GM18909 (cell line): ENCODE measurements around the gene SYNJ2.

ENCODE experiments used
- ATAC-seq: cut with Tn5 transposase; IDR thresholded peaks from one replicate; pipeline ENCODE4 v1.9.1; 2021; ENCODE audit warnings: mild to moderate bottlenecking; ENCODE audit not compliant: unreplicated experiment, poor library complexity

The SYNJ2 gene

GRCh38 chr6:158024566-158025297 is 43.1 kb downstream of the SYNJ2 start:
- ATAC-seq = no peak

- ATAC-seq = peak; percentile 83
Measured at GRCh38 chr6:158026054-158026900, 44.6 kb downstream of the SYNJ2 start.

- no peak for ATAC-seq
Measured at GRCh38 chr6:158026901-158027589, 45.4 kb downstream of the SYNJ2 start.

GRCh38 chr6:158027590-158028285 is 46.1 kb downstream of the SYNJ2 start:
- ATAC-seq = no peak

GRCh38 chr6:158028421-158028820 is 46.8 kb downstream of the SYNJ2 start:
- ATAC-seq = no peak

GRCh38 chr6:158028876-158029275 is 47.2 kb downstream of the SYNJ2 start:
- ATAC-seq = no peak

- no peak for ATAC-seq
Measured at GRCh38 chr6:158029668-158030230, 48.1 kb downstream of the SYNJ2 start.

DNA sequence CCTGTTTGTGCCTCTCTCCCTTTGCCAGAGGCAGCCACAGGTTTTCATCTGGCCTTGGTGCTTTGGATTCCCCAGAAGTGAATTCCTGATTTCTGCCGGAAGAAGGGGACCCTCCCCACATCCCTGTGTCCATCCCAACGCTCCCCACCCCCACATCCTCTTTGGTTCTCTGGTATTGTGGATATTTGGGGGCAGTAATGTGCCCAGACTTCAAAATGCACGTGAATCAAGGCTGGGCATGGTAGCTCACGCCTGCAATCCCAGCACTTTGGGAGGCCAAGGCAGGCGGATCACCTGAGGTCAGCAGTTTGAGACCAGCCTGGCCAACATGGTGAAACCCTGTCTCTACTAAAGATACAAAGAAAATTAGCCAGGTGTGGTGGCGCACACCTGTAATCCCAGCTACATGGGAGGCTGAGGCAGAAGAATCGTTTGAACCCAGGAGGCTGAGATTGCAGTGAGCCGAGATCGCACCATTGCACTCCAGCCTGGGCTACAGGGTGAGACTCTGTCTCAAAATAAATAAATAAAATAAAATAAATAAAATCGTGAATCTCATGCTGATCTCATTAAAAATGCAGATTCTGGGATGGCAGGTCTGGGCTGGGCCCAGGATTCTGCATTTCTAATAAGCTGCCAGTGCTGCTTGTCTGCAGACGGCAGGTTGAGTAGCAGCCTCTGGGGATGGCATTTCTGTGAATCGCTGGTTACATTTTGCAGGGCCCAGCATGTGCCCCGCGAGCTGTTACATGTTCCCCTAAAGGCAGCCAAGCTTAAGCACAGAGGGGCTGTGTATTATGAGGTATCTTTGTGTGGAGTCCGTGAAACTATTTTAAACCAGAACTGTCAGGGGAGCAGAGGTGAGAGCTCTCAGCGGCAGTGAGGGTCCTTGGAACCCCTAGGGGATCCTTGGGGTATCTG is 49.0 kb downstream of the SYNJ2 start:
- peak; percentile 0 for ATAC-seq

- peak; percentile 64 for ATAC-seq
Measured at GRCh38 chr6:158031381-158032353, 50.0 kb downstream of the SYNJ2 start.

GRCh38 chr6:158032354-158032733 is 50.7 kb downstream of the SYNJ2 start:
- ATAC-seq = no peak

DNA sequence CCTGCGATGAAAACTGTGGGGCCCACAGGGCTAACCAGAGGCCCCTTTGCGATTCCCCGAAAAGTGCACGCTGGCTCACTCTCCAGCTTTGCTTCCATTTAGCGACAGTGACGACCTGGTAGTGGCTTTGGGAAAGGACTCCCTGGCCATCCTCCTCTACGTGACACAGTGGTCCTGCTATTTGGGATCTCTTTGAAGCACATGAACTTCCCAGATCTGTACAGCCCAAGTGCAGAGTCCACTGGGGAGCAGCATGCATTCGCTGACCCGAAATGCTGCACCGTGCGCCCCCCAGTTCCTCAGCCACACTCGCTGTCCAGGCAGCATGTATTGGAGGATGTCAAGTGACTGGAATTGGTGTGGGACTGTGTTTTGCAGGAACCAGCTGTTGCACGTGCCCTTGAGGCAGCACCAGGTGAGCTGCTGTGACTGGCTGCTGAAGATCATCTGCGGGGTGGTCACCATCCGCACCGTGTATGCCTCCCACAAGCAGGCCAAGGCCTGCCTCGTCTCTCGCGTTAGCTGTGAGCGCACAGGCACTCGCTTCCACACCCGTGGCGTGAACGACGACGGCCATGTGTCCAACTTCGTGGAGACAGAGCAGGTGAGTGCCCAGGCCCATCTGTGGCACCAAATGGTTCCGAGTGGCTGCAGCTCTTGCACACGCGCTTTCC is 51.6 kb downstream of the SYNJ2 start:
- ATAC-seq = no peak

DNA sequence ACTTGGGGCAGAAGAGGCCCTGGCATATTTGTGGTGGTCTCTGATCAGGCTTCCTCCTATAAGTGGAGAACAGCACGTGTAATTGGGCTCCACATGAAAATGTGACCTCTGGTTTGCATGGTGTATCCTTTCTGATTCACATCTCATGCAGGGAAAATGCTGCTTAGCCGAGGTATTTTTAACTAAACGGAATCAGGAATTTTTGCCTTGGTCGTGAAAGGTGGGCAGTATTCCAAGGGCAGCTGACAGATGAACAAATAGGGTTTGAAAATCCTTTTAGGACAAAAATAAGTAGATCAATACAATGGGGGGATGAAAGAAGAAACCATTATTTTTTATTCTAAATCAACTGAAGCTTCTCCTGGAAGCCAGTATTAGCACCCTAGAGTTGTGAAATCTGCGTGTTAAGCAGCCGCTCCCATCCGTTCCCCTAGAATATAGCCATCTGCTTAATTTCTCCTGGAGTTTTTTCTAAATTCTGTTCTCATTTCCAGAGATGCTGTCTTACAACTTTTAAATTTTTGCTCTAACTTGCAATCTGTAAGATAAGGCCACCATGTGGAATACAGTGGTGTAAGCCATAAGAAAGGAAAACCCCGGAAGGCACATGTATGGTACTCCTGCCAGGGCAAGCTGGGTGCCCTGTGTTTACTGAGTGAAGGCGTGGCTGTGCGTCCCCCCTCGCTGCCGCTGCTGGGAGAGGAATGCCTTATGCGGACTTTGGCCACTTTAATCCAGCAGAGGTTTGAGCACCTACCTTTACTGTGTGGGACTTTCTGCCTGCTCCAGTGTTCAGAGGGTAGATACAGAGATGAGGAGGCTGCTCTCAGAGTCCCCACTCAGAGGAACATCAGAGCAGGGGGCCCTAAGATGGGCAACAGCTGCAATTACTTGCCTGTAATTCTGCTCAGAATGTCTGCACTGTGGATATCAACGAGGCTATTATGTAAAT is 52.4 kb downstream of the SYNJ2 start:
- ATAC-seq = no peak

DNA sequence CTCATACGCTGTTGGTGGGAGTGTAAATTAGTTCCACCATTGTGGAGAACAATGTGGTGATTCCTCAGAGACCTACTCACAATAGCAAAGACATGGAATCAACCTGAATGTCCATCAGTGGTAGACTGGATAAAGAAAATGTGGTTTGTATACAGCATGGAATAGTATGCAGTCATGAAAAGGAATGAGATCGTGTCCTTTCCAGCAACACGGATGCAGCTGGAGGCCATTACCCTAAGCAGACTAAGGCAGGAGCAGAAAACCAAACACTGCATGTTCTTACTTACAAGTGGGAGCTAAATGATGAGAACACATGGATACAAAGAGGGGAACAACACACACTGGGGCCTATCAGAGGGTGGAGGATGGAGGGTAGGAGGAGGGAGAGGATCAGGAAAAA is 54.6 kb downstream of the SYNJ2 start:
- no peak for ATAC-seq

GRCh38 chr6:158037021-158037420 is 55.4 kb downstream of the SYNJ2 start:
- ATAC-seq = no peak

GRCh38 chr6:158037771-158038170 is 56.1 kb downstream of the SYNJ2 start:
- ATAC-seq = no peak
